ENCODE data around the gene FOXRED2. TPM values are rescaled to one million over a fixed set of nuclear protein-coding genes. Genes with fewer than 3 reads are reported as not detected.

FOXRED2 gene
- total RNA-seq, 1 experiment from 2014 or later: 19.9 TPM

GRCh38 chr22:36512333-36512732, 5.5 kb upstream of the FOXRED2 start (continued):
- no peak for TF ChIP-seq REST (IDR thresholded peaks at IDR 0.05; ENCODE audit: low read depth)

GRCh38 chr22:36510966-36511881, 4.4 kb upstream of the FOXRED2 start:
- Histone ChIP-seq H3K4me2 (ENCODE audit: low read length) (no peak overlapping the region), H3K9ac (ENCODE audit: low read length) (no peak overlapping the region), H3K9me3 (ENCODE audit: control insufficient read depth in 1 of 2, insufficient read depth in 1 of 2, low read depth in 1 of 2, low read length in 2 of 2) (no peaks in the 10 kb centered on the region), H2AFZ (ENCODE audit: low read depth, low read length, poor library complexity, severe bottlenecking) (no peak overlapping the region), H4K20me1 (ENCODE audit: insufficient read depth) (0 out of 2 replicates have a peak, but pooled peaks cover 4% of the 10 kb centered on the region), H3K4me1 (ENCODE audit: control insufficient read depth in 1 of 2, insufficient read depth in 2 of 2, low read length in 2 of 2) (peaks cover 6 to 14% of the 10 kb centered on the region in 2 experiments; a peak in 3 of 4 replicates), H3K27me3 (ENCODE audit: insufficient read depth, low read length) (no peaks in the 10 kb centered on the region), H3K27ac (ENCODE audit: low read depth, low read length) (no peak overlapping the region), H3K36me3 (ENCODE audit: control insufficient read depth in 1 of 2, insufficient read depth in 2 of 2, low read length in 2 of 2) (peaks cover 45 to 53% of the 10 kb centered on the region in 2 experiments), H3K79me2 (ENCODE audit: insufficient read depth, low read length) (peaks cover 16% of the 10 kb centered on the region; the same call in 1 of the 2 replicates), H3K9me2 (ENCODE audit: insufficient read depth) (no peaks in the 10 kb centered on the region), H3K4me3 (replicated peaks in 1 of 2; ENCODE audit: low read depth in 1 of 2, low read length in 2 of 2) (no peak overlapping the region)
- POLR2A ChIA-PET: interaction anchor here (0.8 to 1.7 kb wide), 5 partner anchors 10 to 263 kb away, joined by 3 to 5 read pairs (median 3); partner anchors contain the start of gene EIF3D
- ATAC-seq (peak; percentile 49), DNase-seq (ENCODE audit: low read depth, low spot score) (no peak)
- RAD21 ChIA-PET (ENCODE audit: low non-redundant PET in 1 of 2, low total read pairs in 2 of 2, uncharacterized antibody in 2 of 2, unreplicated experiment in 2 of 2): no interaction called here
- TF ChIP-seq RAD21 (IDR thresholded peaks at IDR 0.05; ENCODE audit: low read depth) (peak; percentile 36), CTCF (IDR thresholded peaks at IDR 0.05 in 2 of 3, conservative IDR thresholded peaks at IDR 0.05 in 1 of 3; ENCODE audit: borderline replicate concordance in 1 of 3, insufficient read depth in 1 of 3, low read depth in 2 of 3, low read length in 2 of 3) (peak in 2 of 3 experiments; percentile 57 to 63; a peak in 4 of 6 replicates), REST (IDR thresholded peaks at IDR 0.05; ENCODE audit: low read depth) (no peak), JUND (IDR thresholded peaks at IDR 0.05) (no peak), ELF1 (IDR thresholded peaks at IDR 0.05; ENCODE audit: borderline replicate concordance, low read depth) (no peak)
- BruUV-seq (replicated peaks): TSS peak; percentile 11
- CTCF ChIA-PET: interaction anchor here (0.9 to 1.6 kb wide), 5 partner anchors 10 to 265 kb away, joined by 3 to 5 read pairs (median 4); partner anchors contain the start of genes EIF3D and IFT27
- intact Hi-C loops (cut with micrococcal nuclease): no loop called here
